Measurements from ENCODE around the gene ASF1A.

- TF ChIP-seq CTCF (IDR thresholded peaks at IDR 0.05) (no peak), POLR2A (IDR thresholded peaks at IDR 0.05) (no peak)
These were observed 20.7 kb upstream of the ASF1A start for GRCh38 chr6:118873239-118873638.

Data from transverse colon (tissue), 3 donors.